Jurkat, Clone E6-1 (cell line): ENCODE measurements around the gene MS4A13. TPM values are rescaled to one million over a fixed set of nuclear protein-coding genes. Genes with fewer than 3 reads are reported as not detected.
"Not testable (repeated sequence)": the region's sequence is repeated elsewhere in the genome, so short reads cannot be mapped to it uniquely, and the experiment has no call there.

Experiments used
- DNase-seq: peaks from one replicate; pipeline ENCODE4 v3.0.0-alpha.2; 2011; ENCODE audit warnings: low read depth, low spot score
- H3K4me3 ChIP-seq: 2 replicates; pipeline ENCODE4 v1.5.1; 2011; ENCODE audit warnings: mild to moderate bottlenecking, low read length, control low read depth, moderate library complexity
- polyA plus RNA-seq: library from polyadenylated mRNA; unstranded; fragments of >200 nt; gene quantifications from one replicate; pipeline ENCODE4 v1.2.1, GENCODE V29; 2012; ENCODE audit warnings: missing spikeins; ENCODE audit not compliant: insufficient read length, insufficient read depth

Gene MS4A13
- polyA plus RNA-seq, result not detected

- no peak for DNase-seq
- H3K4me3 ChIP-seq, result no peak within 1 kb of the TSS
Observed at GRCh38 chr11:60515144-60515855, at the start of gene MS4A13. Gene MS4A13 (plus strand): TSS chr11:60515392. CDS start chr11:60518084, 2,692 bp downstream.

GRCh38 chr11:60468829-60469228 lies 46.4 kb upstream of the MS4A13 start:
- no peak for DNase-seq
- H3K4me3 ChIP-seq, result no peak overlapping the region

GRCh38 chr11:60469723-60470122 lies 45.5 kb upstream of the MS4A13 start:
- DNase-seq, result no peak
- no peak overlapping the region for H3K4me3 ChIP-seq

DNA sequence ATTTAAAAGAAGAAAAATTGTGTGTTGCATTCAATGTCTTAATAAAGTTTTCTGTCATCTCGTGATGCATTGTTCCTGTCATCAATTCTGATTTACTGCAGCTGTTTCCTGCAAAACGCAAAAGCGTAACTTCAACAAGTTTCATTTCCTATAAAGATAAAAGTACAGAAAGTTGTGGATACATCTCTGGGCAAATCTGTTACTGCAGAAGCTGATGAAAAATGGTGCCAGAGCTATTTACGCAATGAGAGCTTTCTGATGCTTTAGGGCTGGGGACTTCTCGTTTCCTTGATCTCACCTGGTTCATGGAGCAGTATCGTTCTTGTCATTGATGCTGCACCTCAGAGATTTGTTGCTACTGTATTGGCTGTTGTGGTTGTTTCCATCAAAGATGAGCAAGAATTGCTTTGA lies 38.2 kb upstream of the MS4A13 start:
- DNase-seq, result no peak
- no peak overlapping the region for H3K4me3 ChIP-seq

DNA sequence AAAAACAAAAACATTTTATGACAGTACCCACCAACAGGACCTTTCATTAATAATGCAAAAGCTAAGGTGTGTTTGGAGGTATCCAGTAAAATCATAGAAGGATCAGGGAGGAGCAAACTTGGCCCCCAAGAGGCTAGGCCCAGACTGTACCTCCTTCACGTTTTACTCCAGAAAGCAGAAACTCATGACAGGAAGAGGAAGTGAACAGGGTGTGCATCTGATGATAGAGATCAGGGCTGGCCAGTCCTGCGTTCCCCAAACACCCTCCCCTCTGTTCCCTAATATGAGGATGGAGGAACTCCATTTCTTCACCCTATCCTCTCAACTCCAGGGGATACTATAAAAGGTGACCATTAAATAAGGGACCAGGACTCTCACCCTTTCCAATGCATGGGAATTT lies 32.8 kb upstream of the MS4A13 start:
- no peak overlapping the region for H3K4me3 ChIP-seq
- no peak for DNase-seq

- peak; percentile 81 for DNase-seq
- H3K4me3 ChIP-seq, result no peak overlapping the region
Observed at GRCh38 chr11:60485987-60486386, 29.2 kb upstream of the MS4A13 start.

- H3K4me3 ChIP-seq, result no peak within 1 kb of the TSS
- no peak for DNase-seq
Observed at GRCh38 chr11:60492488-60493009, 22.6 kb upstream of the MS4A13 start, which contains the start of gene MS4A12. Gene MS4A12 (plus strand): TSS chr11:60492778. CDS start chr11:60497319, 4,541 bp downstream.

DNA sequence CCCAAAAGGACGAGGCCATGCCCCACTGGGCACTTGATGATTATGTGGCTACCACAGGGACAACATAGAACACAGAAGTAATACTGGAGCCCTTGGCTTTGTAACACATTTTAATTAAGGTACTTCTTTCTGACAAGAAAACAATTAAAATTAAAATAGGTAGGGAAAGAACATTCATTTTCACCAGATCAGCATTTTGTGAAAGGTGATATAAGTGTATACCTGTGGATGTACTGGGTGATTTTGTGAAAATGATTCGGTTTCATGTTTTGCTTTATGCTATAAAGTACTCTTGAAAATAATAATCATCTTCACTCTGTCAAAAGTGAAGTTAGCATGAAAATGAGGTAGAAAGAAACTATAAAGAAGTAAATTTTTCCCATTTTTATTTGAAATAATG lies 21.7 kb upstream of the MS4A13 start:
- DNase-seq, result no peak
- H3K4me3 ChIP-seq, result no peak overlapping the region

- DNase-seq, result no peak
- no peak overlapping the region for H3K4me3 ChIP-seq
Observed at GRCh38 chr11:60498399-60498798, 16.8 kb upstream of the MS4A13 start.

- DNase-seq, result no peak
- no peak overlapping the region for H3K4me3 ChIP-seq
Observed at GRCh38 chr11:60498853-60499252, 16.3 kb upstream of the MS4A13 start.

- DNase-seq, result no peak
- no peak overlapping the region for H3K4me3 ChIP-seq
Observed at GRCh38 chr11:60500276-60500910, 14.8 kb upstream of the MS4A13 start.

- H3K4me3 ChIP-seq, result no peak overlapping the region
- no peak for DNase-seq
Observed at GRCh38 chr11:60502221-60502775, 12.9 kb upstream of the MS4A13 start.

GRCh38 chr11:60504219-60504905 lies 10.8 kb upstream of the MS4A13 start:
- DNase-seq, result peak; percentile 60
- no peak overlapping the region for H3K4me3 ChIP-seq

- not testable (repeated sequence) for DNase-seq
Observed at GRCh38 chr11:60509609-60510008, 5.6 kb upstream of the MS4A13 start.

DNA sequence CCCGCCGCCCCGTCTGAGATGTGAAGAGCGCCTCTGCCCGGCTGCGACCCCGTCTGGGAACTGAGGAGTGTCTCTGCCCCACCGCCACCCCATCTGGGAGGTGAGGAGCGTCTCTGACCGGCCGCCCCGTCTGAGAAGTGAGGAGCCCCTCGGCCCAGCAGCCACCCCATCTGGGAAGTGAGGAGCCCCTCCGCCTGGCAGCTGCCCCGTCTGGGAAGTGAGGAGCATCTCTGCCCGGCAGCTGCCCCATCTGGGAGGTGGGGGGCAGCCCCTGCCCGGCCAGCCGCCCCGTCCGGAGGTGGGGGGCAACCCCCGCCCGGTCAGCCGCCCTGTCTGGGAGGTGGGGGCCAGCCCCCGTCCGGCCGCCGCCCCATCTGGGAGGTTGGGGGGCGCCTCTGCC lies 5.0 kb upstream of the MS4A13 start:
- not testable (repeated sequence) for DNase-seq, H3K4me3 ChIP-seq

More at GRCh38 chr11:60509609-60510008, 5.6 kb upstream of the MS4A13 start:
- not testable (repeated sequence) for H3K4me3 ChIP-seq

- no peak overlapping the region for H3K4me3 ChIP-seq
- no peak for DNase-seq
Observed at GRCh38 chr11:60511393-60511792, 3.8 kb upstream of the MS4A13 start.

DNA sequence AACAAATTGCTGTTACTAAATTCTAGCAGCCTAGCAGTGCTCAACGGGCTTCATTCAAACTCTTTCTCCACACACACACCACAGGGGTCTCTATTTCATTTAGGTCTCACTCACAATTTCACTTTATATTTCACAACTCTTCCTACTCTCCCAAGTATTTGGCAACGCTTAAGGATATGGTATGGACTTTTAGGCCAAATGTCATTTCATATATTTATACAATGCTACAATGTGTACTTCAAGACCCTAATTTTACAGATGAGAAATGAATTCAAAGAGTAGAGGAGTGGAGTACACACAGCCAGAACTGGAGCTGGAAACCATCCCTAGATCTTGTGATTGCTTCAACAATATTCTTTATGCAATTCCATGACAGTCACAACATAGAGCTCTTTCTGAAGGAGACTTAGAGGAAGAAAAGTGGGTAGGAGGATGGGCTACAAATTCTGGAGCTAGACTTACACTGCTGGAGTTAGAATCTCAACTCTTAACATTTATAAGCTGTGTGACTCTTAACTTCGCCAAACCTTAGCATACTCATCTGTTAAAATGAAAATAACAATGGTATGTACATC lies 2.5 kb upstream of the MS4A13 start:
- DNase-seq, result no peak
- no peak overlapping the region for H3K4me3 ChIP-seq

DNA sequence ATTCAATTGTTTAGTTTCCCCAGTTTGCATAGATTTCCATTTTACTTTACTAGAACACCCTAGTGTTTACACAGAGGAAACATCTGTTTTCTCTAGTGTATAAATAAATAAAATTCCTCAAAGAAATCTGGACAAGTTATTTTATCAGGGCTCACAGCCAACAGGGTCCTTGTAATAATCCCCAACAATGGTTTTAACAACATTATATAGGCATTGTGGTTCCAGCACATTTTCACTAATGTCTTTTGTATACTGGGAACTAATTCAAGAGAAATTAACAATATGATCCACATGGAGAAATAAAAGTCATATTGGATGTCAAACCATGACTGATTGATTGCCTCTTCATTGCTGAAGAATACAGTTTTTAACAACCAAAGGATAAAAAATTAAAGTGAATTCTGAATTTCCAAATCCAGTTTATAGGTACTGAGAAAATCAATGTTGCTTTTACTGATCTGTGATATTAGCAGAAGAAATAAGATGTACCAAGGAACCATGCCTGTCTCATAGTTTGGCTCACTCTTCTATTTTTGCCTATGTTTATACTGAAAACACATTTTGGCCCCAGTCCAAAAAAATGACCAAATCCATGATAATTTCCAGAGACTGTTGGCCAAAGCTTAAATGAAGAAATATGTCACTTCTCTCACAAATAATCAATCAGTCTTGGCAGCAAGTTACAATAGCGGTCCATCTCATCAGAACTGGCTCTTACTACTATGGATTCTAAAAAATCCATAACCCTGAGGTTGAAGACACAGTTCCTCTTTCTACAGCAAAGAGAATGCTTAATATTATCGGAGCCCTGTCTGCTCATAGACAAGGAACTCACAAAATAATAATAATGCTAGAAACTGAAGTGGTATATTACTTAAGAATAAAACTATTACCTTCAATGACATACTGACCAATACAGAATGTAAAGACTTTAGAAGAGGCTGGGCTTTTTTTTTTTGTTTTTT lies 1.4 kb upstream of the MS4A13 start:
- DNase-seq, result no peak
- no peak overlapping the region for H3K4me3 ChIP-seq
